GM12878 (cell line): ENCODE measurements around the gene UBR2. TPM values are rescaled to one million over a fixed set of nuclear protein-coding genes. Genes with fewer than 3 reads are reported as not detected.
A peak's percentile ranks its signal among the peaks of the same experiment; 100 is the strongest.

Experiments used
- ATAC-seq: fragments of 200-7000 bp; cut with Tn5 transposase; 3 replicates; pipeline ENCODE4 v1.9.1; 2020; ENCODE audit warnings: mild to moderate bottlenecking, moderate library complexity
- BruUV-seq: library from RNA; stranded (reverse); fragments of 400-500 nt; replicated peaks from 2 replicates; lab custom pipeline; 2021; lab: Mats Ljungman, UMichigan
- CTCF ChIA-PET: fragments of 300-600 bp; sonication (Branson Sonifier 250); formaldehyde crosslinking; extraction: SDS; loops from one replicate; lab custom pipeline; 2021; ENCODE audit warnings: inconsistent platforms; lab: Yijun Ruan, JAX
- POLR2A ChIA-PET: fragments of 350-600 bp; formaldehyde crosslinking; extraction: SDS; loops from one replicate; lab custom pipeline; 2021; ENCODE audit warnings: inconsistent platforms; lab: Charles Lee
- RAD21 ChIA-PET: fragments of 300-600 bp; sonication (Branson Sonifier 250); formaldehyde crosslinking; loops from one replicate; lab custom pipeline; 2023; ENCODE audit warnings: antibody characterized with exemption; ENCODE audit not compliant: unreplicated experiment; lab: Charles Lee
- SMC1A ChIA-PET: fragments of 300-600 bp; sonication (Branson Sonifier 250); formaldehyde crosslinking; loops from one replicate; lab custom pipeline; 2023; ENCODE audit not compliant: unreplicated experiment, uncharacterized antibody; lab: Charles Lee
- DNase-seq: peaks from one replicate; pipeline ENCODE4 v3.0.0-alpha.2; 2011; ENCODE audit warnings: low read depth, low spot score
- FAIRE-seq: peaks from 3 replicates; lab custom pipeline; 2011; peaks lifted over from hg19 to GRCh38; lab: Jason Lieb, UNC
- H2AFZ ChIP-seq: 2 replicates; pipeline ENCODE4 v1.6.0; 2011; ENCODE audit warnings: low read depth, low read length, control low read depth; ENCODE audit not compliant: control insufficient read depth
- H3K27ac ChIP-seq: 2 replicates; pipeline ENCODE4 v1.5.1; 2011; ENCODE audit warnings: control low read depth; ENCODE audit not compliant: control insufficient read depth, insufficient read depth
- H3K27me3 ChIP-seq, 2 experiments: replicated peaks in 1 of 2; 2 replicates each; pipeline versions ENCODE4 v1.6.0 to v1.6.1; 2011; ENCODE audit warnings: low read length in 1 of 2; ENCODE audit not compliant: control insufficient read depth in 2 of 2, insufficient read depth in 2 of 2
- H3K36me3 ChIP-seq, 2 experiments: 2 replicates each; pipeline ENCODE4 v1.5.1; 2011; ENCODE audit warnings: low read length in 1 of 2; ENCODE audit not compliant: control insufficient read depth in 2 of 2, insufficient read depth in 2 of 2
- H3K4me1 ChIP-seq: 2 replicates; pipeline ENCODE4 v1.6.1; 2011; ENCODE audit warnings: mild to moderate bottlenecking, low read length, moderate library complexity, mixed read lengths; ENCODE audit not compliant: control insufficient read depth, insufficient read depth
- H3K4me2 ChIP-seq: 2 replicates; pipeline ENCODE4 v1.6.0; 2011; ENCODE audit warnings: control low read depth; ENCODE audit not compliant: control insufficient read depth, insufficient read depth
- H3K4me3 ChIP-seq: fragments of 200-600 bp; sonication (generic); 2 replicates; pipeline ENCODE4 v1.5.1; 2016
- H3K79me2 ChIP-seq: 2 replicates; pipeline ENCODE4 v1.6.0; 2011; ENCODE audit warnings: low read length; ENCODE audit not compliant: control insufficient read depth, insufficient read depth
- H3K9ac ChIP-seq: 2 replicates; pipeline ENCODE4 v1.8.0; 2011; ENCODE audit warnings: low read length, control low read depth, mixed read lengths; ENCODE audit not compliant: control insufficient read depth, insufficient read depth
- H3K9me3 ChIP-seq: replicated peaks from 3 replicates; pipeline ENCODE4 v1.5.1; 2011; ENCODE audit warnings: mild to moderate bottlenecking, low read length; ENCODE audit not compliant: control insufficient read depth, insufficient read depth
- H4K20me1 ChIP-seq: 2 replicates; pipeline ENCODE4 v1.6.0; 2011; ENCODE audit not compliant: control insufficient read depth, insufficient read depth
- BHLHE40 ChIP-seq, 2 experiments: fragments of 450-650 bp in 1 of 2; IDR thresholded peaks; 2 replicates each; pipeline ENCODE4 v1.6.1; 2011 to 2017; ENCODE audit warnings: low read depth in 2 of 2, borderline replicate concordance in 1 of 2, improper control_type of control experiment in 1 of 2, low read length in 1 of 2, mild to moderate bottlenecking in 1 of 2
- IKZF2 ChIP-seq, 2 experiments: fragments of 450-650 bp; IDR thresholded peaks; 2 replicates each; pipeline ENCODE4 v1.6.1; 2017; ENCODE audit warnings: mild to moderate bottlenecking in 2 of 2, moderate library complexity in 2 of 2
- MYB ChIP-seq: fragments of 150-350 bp; IDR thresholded peaks from 2 replicates; pipeline ENCODE4 v1.6.1; 2014; ENCODE audit warnings: mild to moderate bottlenecking, low read depth, low read length, borderline replicate concordance
- NKRF ChIP-seq: fragments of 450-650 bp; conservative IDR thresholded peaks from 2 replicates; pipeline ENCODE4 v1.6.1; 2017; ENCODE audit warnings: mild to moderate bottlenecking, moderate library complexity
- POLR2A ChIP-seq: IDR thresholded peaks from 2 replicates; pipeline ENCODE4 v1.6.1; 2011; ENCODE audit warnings: low read depth, mild to moderate bottlenecking, low read length
- RELB ChIP-seq: fragments of 450-650 bp; IDR thresholded peaks from 2 replicates; pipeline ENCODE4 v1.6.1; 2017; ENCODE audit warnings: low read depth, mild to moderate bottlenecking, moderate library complexity
- SIX5 ChIP-seq: IDR thresholded peaks from 2 replicates; pipeline ENCODE4 v1.6.1; 2011; ENCODE audit warnings: mild to moderate bottlenecking, low read depth, low read length, moderate library complexity; ENCODE audit not compliant: severe bottlenecking
- SMAD5 ChIP-seq: IDR thresholded peaks from 2 replicates; pipeline ENCODE4 v1.6.1; 2016; ENCODE audit warnings: antibody characterized with exemption, low read depth
- SUZ12 ChIP-seq: fragments of 200-600 bp; sonication (generic); IDR thresholded peaks from one replicate; pipeline ENCODE4 v1.6.1; 2018; ENCODE audit warnings: antibody characterized with exemption, mild to moderate bottlenecking; ENCODE audit not compliant: unreplicated experiment
- YY1 ChIP-seq: IDR thresholded peaks from 2 replicates; pipeline ENCODE4 v1.6.1; 2011; ENCODE audit warnings: low read depth, mild to moderate bottlenecking, low read length
- WGBS: methylation state at CpG from one replicate; pipeline ENCODE4 v1.1.6; 2016; ENCODE audit warnings: low lambda C conversion rate; ENCODE audit not compliant: insufficient replicate concordance, insufficient coverage; ENCODE audit errors: missing lambda C conversion rate; 5-methylcytosine and 5-hydroxymethylcytosine counted together
- in situ Hi-C: fragments of 300-500 bp; cut with MboI; formaldehyde crosslinking; loops from 9 replicates; pipeline ENCODE4 v1.14.3; 2018; ENCODE audit warnings: mixed read lengths
- intact Hi-C: fragments of 100-400 bp; cut with micrococcal nuclease; formaldehyde crosslinking; loops from one replicate; pipeline ENCODE4 v1.14.2; 2022; ENCODE audit not compliant: unreplicated experiment
- polyA plus RNA-seq, 11 experiments: library from polyadenylated mRNA; depleted of rRNA in 4 of 11; unstranded in 6 of 11; stranded (reverse) in 5 of 11; fragments of >200 nt; fragmentation: Nextera tagmentation in 4 of 11; fragmentation: Illumina TruSeq in 1 of 11; extraction: Ambion mirVana in 4 of 11; extraction: Trizol in 1 of 11; gene quantifications; 1 replicate in 1 of 11; 2 replicates in 10 of 11; pipeline versions ENCODE4 v1.2.1 to v1.2.3, GENCODE V29; 2011 to 2016; ENCODE audit warnings: inconsistent platforms in 2 of 11, missing spikeins in 2 of 11, low read depth in 1 of 11
- total RNA-seq, 4 experiments: library from RNA; depleted of rRNA in 3 of 4; stranded (reverse); fragments of >200 nt in 3 of 4; fragmentation: Illumina TruSeq in 1 of 4; extraction: Trizol in 1 of 4; gene quantifications; 2 replicates each; pipeline versions ENCODE4 v1.2.1 to v1.2.3, GENCODE V29; 2013 to 2021

Gene UBR2
- total and polyA plus RNA-seq, 10 of the 15 experiments (the other 5 are each of a cell fraction or from before 2014, with no cell fraction given) = 2.3 to 18.4 (median 9.6) TPM

GRCh38 chr6:42659806-42660205, 96.0 kb downstream of the UBR2 start:
- no peak overlapping the region for H2AFZ ChIP-seq
- ChIA-PET POLR2A (interaction anchor here (0.6 kb wide), 1 partner anchor 196 kb away, joined by 5 read pairs; no protein-coding TSS in a partner anchor), RAD21 (interaction anchor here (1.0 to 5.2 kb wide), 2 partner anchors 67 to 241 kb away, joined by 3 to 46 read pairs; no protein-coding TSS in a partner anchor), SMC1A (interaction anchor here (0.7 to 1.1 kb wide), 3 partner anchors 30 to 223 kb away, joined by 3 read pairs; no protein-coding TSS in a partner anchor), CTCF (interaction anchor here (0.6 to 9.2 kb wide), 8 partner anchors 9 to 271 kb away, joined by 3 to 99 read pairs (median 4); partner anchors contain the start of gene RPL7L1)
- no peak overlapping the region for H3K4me3 ChIP-seq
- intact Hi-C loops (no loop called here), in situ Hi-C loops (loop anchor here (5.0 kb wide), 1 partner anchor 217 kb away; the partner anchor contains the start of gene RPL7L1)
- no peak overlapping the region for H3K4me2 ChIP-seq
- no peak overlapping the region for H3K27ac ChIP-seq
- no peak for DNase-seq
- no peaks in the 10 kb centered on the region for H3K27me3 ChIP-seq
- peaks cover 2 to 24% of the 10 kb centered on the region in 2 experiments for H3K36me3 ChIP-seq
- H3K9ac ChIP-seq = no peak overlapping the region
- no peaks in the 10 kb centered on the region for H3K79me2 ChIP-seq
- no peaks in the 10 kb centered on the region for H4K20me1 ChIP-seq
- TF ChIP-seq SIX5 = no peak
- TF ChIP-seq, all 136 proteins: peak for 0
- BruUV-seq = no TSS peak
- Histone ChIP-seq H3K4me1 (no peaks in the 10 kb centered on the region), H3K9me3 (no peaks in the 10 kb centered on the region)
- 4% methylated on average over 1 of the region's 1 CpG for WGBS
- FAIRE-seq (no peak), ATAC-seq (no peak)

GRCh38 chr6:42661540-42662153, 97.8 kb downstream of the UBR2 start:
- Histone ChIP-seq H3K4me2 (no peak overlapping the region), H4K20me1 (no peaks in the 10 kb centered on the region), H3K4me3 (no peak overlapping the region), H2AFZ (0 out of 2 replicates have a peak overlapping the region, but pooled peaks have one; percentile 7), H3K4me1 (no peaks in the 10 kb centered on the region), H3K9me3 (no peaks in the 10 kb centered on the region), H3K27ac (no peak overlapping the region), H3K79me2 (no peaks in the 10 kb centered on the region), H3K27me3 (no peaks in the 10 kb centered on the region), H3K36me3 (peaks cover 2 to 27% of the 10 kb centered on the region in 2 experiments), H3K9ac (no peak overlapping the region)
- ChIA-PET POLR2A (no interaction called here), SMC1A (interaction anchor here (0.6 to 5.4 kb wide), 29 partner anchors 8 to 688 kb away, joined by 3 to 59 read pairs (median 4); partner anchors contain the start of genes RPL7L1 and TBCC), RAD21 (interaction anchor here (0.7 to 5.2 kb wide), 19 partner anchors 14 to 481 kb away, joined by 3 to 46 read pairs (median 4); partner anchors contain the start of genes RPL7L1, TBCC and UBR2), CTCF (interaction anchor here (0.7 to 9.2 kb wide), 48 partner anchors 8 to 542 kb away, joined by 3 to 99 read pairs (median 4); partner anchors contain the start of genes PRPH2, RPL7L1 and TBCC)
- in situ Hi-C loops = loop anchor here (5.0 kb wide), 1 partner anchor 216 kb away; the partner anchor contains the start of gene RPL7L1
- peak; percentile 94 for FAIRE-seq
- peak; percentile 16 for DNase-seq
- 0% methylated on average over 5 of the region's 5 CpGs for WGBS
- peak; percentile 94 for ATAC-seq
- intact Hi-C loops = loop anchor here (1.0 kb wide), 3 partner anchors 65 to 238 kb away; no protein-coding TSS in a partner anchor
- no TSS peak for BruUV-seq
- TF ChIP-seq BHLHE40 (IDR thresholded peaks at IDR 0.05; ENCODE audit: borderline replicate concordance in 1 of 2, low read depth in 2 of 2, low read length in 1 of 2) (0 out of 4 replicates have a peak, but pooled peaks of 1 of the 2 experiments have one; percentile 5), RELB (0 out of 2 replicates have a peak, but pooled peaks have one; percentile 11), YY1 (peak; percentile 73), POLR2A (no peak), NKRF (no peak), SMAD5 (no peak), SUZ12 (no peak), IKZF2 (IDR thresholded peaks at IDR 0.05) (no peak), MYB (no peak)
